ENCODE results near the gene MACROD2.
"Not testable (repeated sequence)": the region's sequence is repeated elsewhere in the genome, so short reads cannot be mapped to it uniquely, and the experiment has no call there.

MACROD2 gene

GRCh38 chr20:15776770-15777466, 1781.6 kb downstream of the MACROD2 start:
- in situ Hi-C loops (cut with HindIII; ENCODE audit: low pct_ligation_motif_present, low pct_unique_long_range_greater_than_20kb, low sequenced_read_pairs) = no loop called here
- DNase-seq = no peak

- DNase-seq = no peak
- in situ Hi-C loops (cut with HindIII; ENCODE audit: low pct_ligation_motif_present, low pct_unique_long_range_greater_than_20kb, low sequenced_read_pairs) = no loop called here
These were observed 1788.7 kb downstream of the MACROD2 start for GRCh38 chr20:15784020-15784419.

GRCh38 chr20:15789079-15789478, 1793.8 kb downstream of the MACROD2 start:
- in situ Hi-C loops (cut with HindIII; ENCODE audit: low pct_ligation_motif_present, low pct_unique_long_range_greater_than_20kb, low sequenced_read_pairs) = no loop called here
- DNase-seq = no peak

- in situ Hi-C loops (cut with HindIII; ENCODE audit: low pct_ligation_motif_present, low pct_unique_long_range_greater_than_20kb, low sequenced_read_pairs) = no loop called here
These were observed 1797.5 kb downstream of the MACROD2 start for GRCh38 chr20:15792855-15793254.

GRCh38 chr20:15794409-15794808, 1799.1 kb downstream of the MACROD2 start:
- DNase-seq = no peak
- in situ Hi-C loops (cut with HindIII; ENCODE audit: low pct_ligation_motif_present, low pct_unique_long_range_greater_than_20kb, low sequenced_read_pairs) = no loop called here

More at GRCh38 chr20:15792855-15793254, 1797.5 kb downstream of the MACROD2 start:
- no peak for DNase-seq

GRCh38 chr20:15795305-15796019, 1800.1 kb downstream of the MACROD2 start:
- DNase-seq = no peak
- in situ Hi-C loops (cut with HindIII; ENCODE audit: low pct_ligation_motif_present, low pct_unique_long_range_greater_than_20kb, low sequenced_read_pairs) = no loop called here

- in situ Hi-C loops (cut with HindIII; ENCODE audit: low pct_ligation_motif_present, low pct_unique_long_range_greater_than_20kb, low sequenced_read_pairs) = no loop called here
- no peak for DNase-seq
These were observed 1804.6 kb downstream of the MACROD2 start for GRCh38 chr20:15799871-15800270.

- no peak for DNase-seq
- in situ Hi-C loops (cut with HindIII; ENCODE audit: low pct_ligation_motif_present, low pct_unique_long_range_greater_than_20kb, low sequenced_read_pairs) = no loop called here
These were observed 1806.7 kb downstream of the MACROD2 start for GRCh38 chr20:15802020-15802419.

GRCh38 chr20:15805154-15805553, 1809.8 kb downstream of the MACROD2 start:
- in situ Hi-C loops (cut with HindIII; ENCODE audit: low pct_ligation_motif_present, low pct_unique_long_range_greater_than_20kb, low sequenced_read_pairs) = no loop called here

GRCh38 chr20:15806105-15806504, 1810.8 kb downstream of the MACROD2 start:
- in situ Hi-C loops (cut with HindIII; ENCODE audit: low pct_ligation_motif_present, low pct_unique_long_range_greater_than_20kb, low sequenced_read_pairs) = no loop called here
- DNase-seq = no peak

More at GRCh38 chr20:15805154-15805553, 1809.8 kb downstream of the MACROD2 start:
- no peak for DNase-seq

- in situ Hi-C loops (cut with HindIII; ENCODE audit: low pct_ligation_motif_present, low pct_unique_long_range_greater_than_20kb, low sequenced_read_pairs) = no loop called here
- DNase-seq = no peak
These were observed 1812.0 kb downstream of the MACROD2 start for GRCh38 chr20:15807271-15807670.

- in situ Hi-C loops (cut with HindIII; ENCODE audit: low pct_ligation_motif_present, low pct_unique_long_range_greater_than_20kb, low sequenced_read_pairs); DNase-seq: not testable (repeated sequence)
These were observed 1812.5 kb downstream of the MACROD2 start for GRCh38 chr20:15807771-15808170.

- DNase-seq = no peak
- in situ Hi-C loops (cut with HindIII; ENCODE audit: low pct_ligation_motif_present, low pct_unique_long_range_greater_than_20kb, low sequenced_read_pairs) = no loop called here
These were observed 1816.6 kb downstream of the MACROD2 start for GRCh38 chr20:15811951-15812350.

GRCh38 chr20:15812696-15813095, 1817.4 kb downstream of the MACROD2 start:
- in situ Hi-C loops (cut with HindIII; ENCODE audit: low pct_ligation_motif_present, low pct_unique_long_range_greater_than_20kb, low sequenced_read_pairs) = no loop called here
- no peak for DNase-seq

GRCh38 chr20:15814360-15814759, 1819.0 kb downstream of the MACROD2 start:
- in situ Hi-C loops (cut with HindIII; ENCODE audit: low pct_ligation_motif_present, low pct_unique_long_range_greater_than_20kb, low sequenced_read_pairs) = no loop called here
- no peak for DNase-seq

GRCh38 chr20:15814911-15815310, 1819.6 kb downstream of the MACROD2 start:
- DNase-seq = no peak
- in situ Hi-C loops (cut with HindIII; ENCODE audit: low pct_ligation_motif_present, low pct_unique_long_range_greater_than_20kb, low sequenced_read_pairs) = no loop called here

GRCh38 chr20:15817351-15817750, 1822.0 kb downstream of the MACROD2 start:
- DNase-seq = no peak
- in situ Hi-C loops (cut with HindIII; ENCODE audit: low pct_ligation_motif_present, low pct_unique_long_range_greater_than_20kb, low sequenced_read_pairs) = no loop called here

- in situ Hi-C loops (cut with HindIII; ENCODE audit: low pct_ligation_motif_present, low pct_unique_long_range_greater_than_20kb, low sequenced_read_pairs) = no loop called here
- DNase-seq = no peak
These were observed 1823.3 kb downstream of the MACROD2 start for GRCh38 chr20:15818651-15819071.

- no peak for DNase-seq
- in situ Hi-C loops (cut with HindIII; ENCODE audit: low pct_ligation_motif_present, low pct_unique_long_range_greater_than_20kb, low sequenced_read_pairs) = no loop called here
These were observed 1828.4 kb downstream of the MACROD2 start for GRCh38 chr20:15823718-15824117.

GRCh38 chr20:15827628-15828027, 1832.3 kb downstream of the MACROD2 start:
- no peak for DNase-seq
- in situ Hi-C loops (cut with HindIII; ENCODE audit: low pct_ligation_motif_present, low pct_unique_long_range_greater_than_20kb, low sequenced_read_pairs) = no loop called here

All from ACHN (cell line).